NCI-H1092 treated with DMSO at 0.1 percent for 48 hours (cell line): ENCODE results near the gene IGF2R.
"Not testable (repeated sequence)": the region's sequence is repeated elsewhere in the genome, so short reads cannot be mapped to it uniquely, and the experiment has no call there.

ENCODE experiments used
- DNase-seq: peaks from one replicate; lab custom pipeline; 2025; lab: John Stamatoyannopoulos, UW

Gene IGF2R

DNA sequence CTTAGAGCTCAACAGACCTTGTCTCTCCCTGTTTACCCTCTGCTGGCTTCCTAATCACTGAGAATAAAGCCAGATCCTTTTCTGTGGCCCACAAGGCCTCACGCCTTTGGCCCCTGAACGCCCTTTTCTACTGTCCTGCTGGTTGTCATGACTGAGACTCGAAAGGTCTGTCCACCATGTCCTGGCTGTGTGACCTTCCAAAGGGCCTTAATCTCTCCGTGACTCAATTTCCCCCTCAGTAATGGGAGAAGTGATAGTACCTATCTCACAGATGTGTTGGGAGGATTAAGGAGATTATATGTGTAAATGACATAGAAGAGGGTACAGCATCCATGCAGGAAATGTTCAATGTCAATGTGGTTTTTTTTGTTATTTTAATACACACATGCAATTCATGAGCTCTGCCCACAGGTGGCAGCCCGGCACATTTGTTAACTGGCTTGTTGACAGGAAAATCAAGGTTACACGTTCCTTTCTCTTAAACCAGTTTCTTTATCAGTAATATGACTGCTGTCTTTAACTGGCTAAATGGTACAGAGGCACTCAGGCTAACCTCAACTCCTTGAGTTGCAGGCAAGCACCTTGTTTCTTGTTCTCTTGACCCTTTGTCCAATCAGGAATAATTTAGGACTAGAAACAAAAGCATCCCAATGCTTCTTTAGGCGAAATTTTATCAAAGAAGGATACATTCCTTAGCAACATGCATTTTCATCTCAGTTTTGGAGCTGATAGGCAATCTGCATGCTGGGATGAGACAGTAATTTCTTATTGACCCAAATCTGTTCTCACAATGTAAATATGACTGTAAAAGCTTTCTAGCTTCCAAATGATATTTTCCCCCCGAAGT lies 169.3 kb downstream of the IGF2R start:
- DNase-seq = peak; percentile 71

DNA sequence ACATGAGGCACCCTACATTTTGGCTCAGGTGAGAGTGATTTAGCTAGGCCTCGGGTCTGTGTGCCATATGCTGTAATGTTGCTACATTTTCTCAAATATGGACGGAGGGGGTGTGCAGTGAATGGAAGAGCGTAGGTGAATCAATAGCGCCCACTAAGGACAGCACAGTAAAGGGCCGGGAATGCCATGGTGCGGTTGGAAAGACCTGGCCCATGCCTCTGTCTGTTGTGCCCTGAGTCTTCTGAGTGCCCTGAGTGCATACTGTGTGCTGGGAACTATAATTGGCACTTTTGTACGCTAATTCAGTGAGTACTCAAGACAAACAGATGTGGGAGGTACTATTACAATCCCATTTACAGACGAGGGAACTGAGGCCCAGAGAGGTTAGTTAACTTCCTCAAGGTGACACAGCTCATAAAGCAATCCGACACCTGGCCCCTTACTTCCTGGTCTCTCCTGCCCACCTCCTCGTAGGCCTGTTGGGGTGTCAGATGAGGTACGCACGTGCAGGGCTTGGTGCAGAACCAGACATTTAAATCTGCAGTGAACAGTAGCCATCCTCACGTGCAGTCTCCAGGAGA lies 170.0 kb downstream of the IGF2R start:
- no peak for DNase-seq

DNA sequence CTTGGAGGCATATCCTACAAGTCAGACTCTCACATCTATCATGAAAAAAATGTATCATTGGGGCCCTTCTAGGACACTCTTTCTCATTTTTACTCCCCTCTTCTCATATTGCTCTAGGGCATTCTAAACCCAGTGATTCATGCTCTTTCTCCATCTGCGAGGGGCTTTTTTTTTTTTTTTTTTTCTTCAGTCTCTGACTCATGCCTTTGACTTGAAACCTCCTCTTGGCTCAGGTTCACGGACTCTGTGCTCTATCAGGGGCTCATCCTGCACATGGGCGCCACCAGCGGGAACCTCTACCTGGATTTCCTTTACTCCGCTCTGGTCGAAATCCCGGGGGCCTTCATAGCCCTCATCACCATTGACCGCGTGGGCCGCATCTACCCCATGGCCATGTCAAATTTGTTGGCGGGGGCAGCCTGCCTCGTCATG lies 170.6 kb downstream of the IGF2R start:
- no peak for DNase-seq

DNA sequence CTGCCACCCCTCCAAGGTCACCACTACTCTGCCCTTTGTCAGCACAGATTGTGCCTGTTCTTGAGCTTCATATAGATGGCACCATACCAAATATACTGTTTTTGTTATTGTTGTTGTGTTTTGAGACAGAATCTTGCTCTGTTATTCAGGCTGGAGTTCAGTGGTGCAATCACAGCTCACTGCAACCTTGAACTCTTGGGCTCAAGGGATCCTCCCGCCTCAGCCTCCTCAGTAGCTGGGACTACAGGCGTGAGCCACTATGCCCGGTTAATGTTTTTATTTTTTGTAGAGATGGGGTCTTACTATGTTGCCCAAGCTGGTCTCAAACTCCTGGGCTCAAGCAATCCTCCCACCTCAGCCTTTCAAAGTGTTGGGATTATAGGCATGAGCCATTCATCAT lies 171.6 kb downstream of the IGF2R start:
- not testable (repeated sequence) for DNase-seq

GRCh38 chr6:160141001-160141726 lies 172.3 kb downstream of the IGF2R start:
- peak; percentile 10 for DNase-seq

DNA sequence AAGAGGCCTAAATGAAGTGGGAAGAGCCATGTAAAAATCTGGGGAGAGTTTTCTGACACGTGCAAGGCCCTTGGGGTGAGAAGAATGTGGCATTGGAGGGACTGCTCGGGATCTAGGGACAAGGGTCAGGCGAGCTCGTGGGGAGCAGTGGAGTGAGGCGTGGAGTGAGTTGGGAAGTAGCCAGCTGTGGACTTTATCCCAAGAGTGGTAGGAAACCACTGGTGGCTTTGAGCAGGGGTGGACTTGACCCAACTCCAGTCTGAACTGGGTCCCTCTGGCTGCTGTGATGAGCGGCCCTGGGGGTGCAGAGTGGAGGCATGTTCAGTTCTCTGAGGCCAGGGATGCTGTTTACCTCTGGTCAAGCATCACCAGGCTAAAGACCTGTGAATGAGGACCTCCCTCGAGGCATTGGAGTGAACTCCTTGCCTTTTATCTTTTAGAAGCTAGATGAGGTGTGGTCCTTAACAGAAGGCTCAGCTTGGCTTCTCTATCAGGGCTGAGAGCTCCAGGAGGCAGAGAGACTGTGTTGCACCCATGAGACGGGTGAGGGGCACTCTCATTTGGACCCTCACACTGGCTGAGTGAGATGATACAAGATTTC lies 173.3 kb downstream of the IGF2R start:
- no peak for DNase-seq

DNA sequence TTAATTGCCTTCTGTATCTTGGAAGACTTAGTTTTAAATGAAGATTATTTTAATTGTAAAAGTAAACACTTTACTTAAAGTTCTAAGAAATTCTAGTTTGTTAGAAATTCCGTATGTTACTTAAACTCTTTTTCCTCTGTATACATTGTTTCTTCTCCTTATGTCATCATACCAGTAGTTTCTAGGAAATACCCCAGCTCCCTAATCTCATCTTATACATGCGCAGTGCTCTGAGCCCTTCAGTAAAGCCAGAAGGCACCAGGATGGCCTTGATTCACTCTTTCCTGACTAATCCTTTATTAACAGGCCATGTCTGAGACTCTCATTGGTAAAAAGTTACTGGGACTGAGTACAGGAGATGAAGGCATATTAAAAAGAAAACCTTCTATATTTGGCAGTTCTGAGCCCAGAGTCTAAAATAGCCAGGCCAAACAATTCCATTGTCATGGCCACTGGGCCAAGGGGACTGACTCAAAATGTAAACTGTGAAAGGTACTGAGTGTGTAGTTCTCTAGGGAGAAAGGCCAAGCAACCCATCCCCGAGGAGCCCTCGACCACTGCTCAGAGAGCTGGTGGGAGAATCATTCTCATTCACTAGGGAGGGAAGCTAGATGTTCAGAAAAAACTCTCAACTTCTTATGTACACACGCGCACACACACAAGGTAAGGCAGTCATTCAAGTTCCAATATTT lies 177.7 kb downstream of the IGF2R start:
- DNase-seq = no peak

- no peak for DNase-seq
These were observed 178.3 kb downstream of the IGF2R start for GRCh38 chr6:160147146-160147536.

GRCh38 chr6:160154471-160154870 lies 185.6 kb downstream of the IGF2R start:
- DNase-seq = no peak

GRCh38 chr6:160156842-160157241 lies 188.0 kb downstream of the IGF2R start:
- DNase-seq = no peak

DNA sequence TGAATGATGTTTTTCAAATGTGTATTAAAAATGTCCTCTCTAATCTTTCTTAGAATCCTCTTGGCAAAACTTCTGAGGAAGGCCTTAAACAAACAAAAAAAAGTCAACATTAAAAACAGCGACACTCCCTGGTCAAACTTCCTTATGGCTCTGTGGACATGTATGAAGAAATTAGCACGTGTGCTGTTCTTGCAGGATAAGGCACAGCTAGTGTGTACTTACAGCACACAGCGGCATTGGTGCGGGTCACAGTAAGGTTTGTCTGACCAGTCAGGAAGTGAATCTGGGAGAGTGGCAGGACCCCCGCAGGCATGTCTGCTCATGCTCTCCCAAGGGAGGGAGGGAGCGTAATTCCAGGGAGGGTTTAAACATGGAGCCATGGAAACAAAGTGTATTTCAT lies 191.6 kb downstream of the IGF2R start:
- no peak for DNase-seq
